IMR-90 (cell line): ENCODE data around the gene CDC42EP4.

ENCODE experiments used
- BHLHE40 ChIP-seq: fragments of 150-350 bp; IDR thresholded peaks from 2 replicates; pipeline ENCODE4 v1.6.1; 2016; ENCODE audit warnings: mild to moderate bottlenecking, low read depth, low read length
- CEBPB ChIP-seq: IDR thresholded peaks from 2 replicates; pipeline ENCODE4 v1.6.1; 2012; ENCODE audit warnings: low read depth, low read length, improper control_type of control experiment
- MAFK ChIP-seq: IDR thresholded peaks from 2 replicates; pipeline ENCODE4 v1.6.1; 2012; ENCODE audit warnings: low read depth, low read length, improper control_type of control experiment
- MXI1 ChIP-seq: IDR thresholded peaks from 2 replicates; pipeline ENCODE4 v1.6.1; 2012; ENCODE audit warnings: low read depth, mild to moderate bottlenecking, low read length, moderate library complexity, borderline replicate concordance
- POLR2A ChIP-seq: IDR thresholded peaks from 2 replicates; pipeline ENCODE4 v1.6.1; 2012; ENCODE audit warnings: mild to moderate bottlenecking, low read depth, low read length
- RFX5 ChIP-seq: IDR thresholded peaks from 2 replicates; pipeline ENCODE4 v1.8.0; 2012; ENCODE audit warnings: low read depth, mild to moderate bottlenecking, low read length, moderate library complexity
- SMC3 ChIP-seq: fragments of 150-350 bp; IDR thresholded peaks from 2 replicates; pipeline ENCODE4 v1.6.1; 2016; ENCODE audit warnings: low read depth, mild to moderate bottlenecking, antibody characterized with exemption, low read length, moderate library complexity
- TF ChIP-seq, protein P1 (sequence below): conservative IDR thresholded peaks from 2 replicates; pipeline ENCODE4 v1.5.1; 2012; ENCODE audit warnings: mild to moderate bottlenecking, low read depth, low read length, improper control_type of control experiment
- TF ChIP-seq, protein P2 (sequence below): fragments of 150-350 bp; IDR thresholded peaks from 2 replicates; pipeline ENCODE4 v1.6.1; 2017; ENCODE audit warnings: mild to moderate bottlenecking, antibody characterized with exemption, low read length, low read depth

- TF ChIP-seq, protein P1, sequence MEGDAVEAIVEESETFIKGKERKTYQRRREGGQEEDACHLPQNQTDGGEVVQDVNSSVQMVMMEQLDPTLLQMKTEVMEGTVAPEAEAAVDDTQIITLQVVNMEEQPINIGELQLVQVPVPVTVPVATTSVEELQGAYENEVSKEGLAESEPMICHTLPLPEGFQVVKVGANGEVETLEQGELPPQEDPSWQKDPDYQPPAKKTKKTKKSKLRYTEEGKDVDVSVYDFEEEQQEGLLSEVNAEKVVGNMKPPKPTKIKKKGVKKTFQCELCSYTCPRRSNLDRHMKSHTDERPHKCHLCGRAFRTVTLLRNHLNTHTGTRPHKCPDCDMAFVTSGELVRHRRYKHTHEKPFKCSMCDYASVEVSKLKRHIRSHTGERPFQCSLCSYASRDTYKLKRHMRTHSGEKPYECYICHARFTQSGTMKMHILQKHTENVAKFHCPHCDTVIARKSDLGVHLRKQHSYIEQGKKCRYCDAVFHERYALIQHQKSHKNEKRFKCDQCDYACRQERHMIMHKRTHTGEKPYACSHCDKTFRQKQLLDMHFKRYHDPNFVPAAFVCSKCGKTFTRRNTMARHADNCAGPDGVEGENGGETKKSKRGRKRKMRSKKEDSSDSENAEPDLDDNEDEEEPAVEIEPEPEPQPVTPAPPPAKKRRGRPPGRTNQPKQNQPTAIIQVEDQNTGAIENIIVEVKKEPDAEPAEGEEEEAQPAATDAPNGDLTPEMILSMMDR: no peak
- TF ChIP-seq POLR2A (no peak), MAFK (no peak), SMC3 (no peak), CEBPB (no peak), MXI1 (no peak), BHLHE40 (no peak), RFX5 (no peak)
- TF ChIP-seq, protein P2, sequence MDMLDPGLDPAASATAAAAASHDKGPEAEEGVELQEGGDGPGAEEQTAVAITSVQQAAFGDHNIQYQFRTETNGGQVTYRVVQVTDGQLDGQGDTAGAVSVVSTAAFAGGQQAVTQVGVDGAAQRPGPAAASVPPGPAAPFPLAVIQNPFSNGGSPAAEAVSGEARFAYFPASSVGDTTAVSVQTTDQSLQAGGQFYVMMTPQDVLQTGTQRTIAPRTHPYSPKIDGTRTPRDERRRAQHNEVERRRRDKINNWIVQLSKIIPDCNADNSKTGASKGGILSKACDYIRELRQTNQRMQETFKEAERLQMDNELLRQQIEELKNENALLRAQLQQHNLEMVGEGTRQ: no peak
These were observed 3.7 kb upstream of the CDC42EP4 start for GRCh38 chr17:73315471-73315870.
